SK-N-SH treated with all-trans-retinoic acid at 6 μM for 48 hours (cell line): ENCODE measurements around the gene KLHL40.

Source experiments
- ATAC-seq: fragments of 200-7000 bp; cut with Tn5 transposase; 3 replicates; pipeline ENCODE4 v1.9.1; 2020; ENCODE audit warnings: mild to moderate bottlenecking, moderate library complexity
- ARNTL ChIP-seq: fragments of 450-650 bp; formaldehyde crosslinking; IDR thresholded peaks from 2 replicates; pipeline ENCODE4 v1.5.0; 2020; ENCODE audit warnings: low read depth, mild to moderate bottlenecking, moderate library complexity, borderline replicate concordance
- BACH2 ChIP-seq: fragments of 250-450 bp; sonication (Bioruptor Pico); IDR thresholded peaks from 2 replicates; pipeline ENCODE4 v1.9.0; 2021; ENCODE audit warnings: mild to moderate bottlenecking, borderline replicate concordance
- CSDC2 ChIP-seq: fragments of 250-450 bp; sonication (Bioruptor Pico); IDR thresholded peaks from 2 replicates; pipeline ENCODE4 v1.5.0; 2020; ENCODE audit warnings: mild to moderate bottlenecking, moderate library complexity
- ESRRG ChIP-seq: fragments of 250-450 bp; sonication (Bioruptor Pico); IDR thresholded peaks from 2 replicates; pipeline ENCODE4 v1.6.1; 2021; ENCODE audit warnings: mild to moderate bottlenecking
- GLIS3 ChIP-seq: fragments of 250-450 bp; sonication (Bioruptor Pico); IDR thresholded peaks from 2 replicates; pipeline ENCODE4 v1.5.0; 2020; ENCODE audit warnings: mild to moderate bottlenecking, moderate library complexity
- ISL1 ChIP-seq: fragments of 250-450 bp; sonication (Bioruptor Pico); IDR thresholded peaks from 2 replicates; pipeline ENCODE4 v2.1.2; 2022; ENCODE audit warnings: mild to moderate bottlenecking, moderate library complexity
- OSR1 ChIP-seq: fragments of 250-450 bp; sonication (Bioruptor Pico); IDR thresholded peaks from 2 replicates; pipeline ENCODE4 v1.8.0; 2022; ENCODE audit warnings: moderate library complexity, mild to moderate bottlenecking, inconsistent platforms
- PPARA ChIP-seq: fragments of 250-450 bp; sonication (Bioruptor Pico); IDR thresholded peaks from 2 replicates; pipeline ENCODE4 v1.5.0; 2020; ENCODE audit warnings: mild to moderate bottlenecking, borderline replicate concordance
- SNAI2 ChIP-seq: fragments of 250-450 bp; sonication (Bioruptor Pico); IDR thresholded peaks from 2 replicates; pipeline ENCODE4 v1.5.0; 2020; ENCODE audit warnings: mild to moderate bottlenecking, moderate library complexity
- TCF4 ChIP-seq: fragments of 250-450 bp; sonication (Bioruptor Pico); IDR thresholded peaks from 2 replicates; pipeline ENCODE4 v1.8.0; 2021; ENCODE audit warnings: mild to moderate bottlenecking, moderate library complexity, borderline replicate concordance
- TOX ChIP-seq: fragments of 250-450 bp; sonication (Bioruptor Pico); IDR thresholded peaks from 2 replicates; pipeline ENCODE4 v1.8.0; 2021; ENCODE audit warnings: mild to moderate bottlenecking, moderate library complexity, borderline replicate concordance
- ZFP30 ChIP-seq: fragments of 450-650 bp; formaldehyde crosslinking; IDR thresholded peaks from 2 replicates; pipeline ENCODE4 v1.5.0; 2022; ENCODE audit warnings: mild to moderate bottlenecking, moderate library complexity
- ZNF565 ChIP-seq: fragments of 450-650 bp; formaldehyde crosslinking; conservative IDR thresholded peaks from 2 replicates; pipeline ENCODE4 v1.5.0; 2020; ENCODE audit warnings: low read depth, mild to moderate bottlenecking, moderate library complexity
- ZNF8 ChIP-seq: fragments of 450-650 bp; formaldehyde crosslinking; IDR thresholded peaks from 2 replicates; pipeline ENCODE4 v1.5.0; 2020; ENCODE audit warnings: mild to moderate bottlenecking, moderate library complexity
- TF ChIP-seq, protein P1 (sequence below): fragments of 250-450 bp; sonication (Bioruptor Pico); IDR thresholded peaks from 2 replicates; pipeline ENCODE4 v1.8.0; 2020; ENCODE audit warnings: mild to moderate bottlenecking, moderate library complexity, borderline replicate concordance
- TF ChIP-seq, protein P2 (sequence below): fragments of 250-450 bp; sonication (Bioruptor Pico); IDR thresholded peaks from 2 replicates; pipeline ENCODE4 v1.5.0; 2020; ENCODE audit warnings: mild to moderate bottlenecking, moderate library complexity
- TF ChIP-seq, protein P3 (sequence below): fragments of 250-450 bp; sonication (Bioruptor Pico); IDR thresholded peaks from 2 replicates; pipeline ENCODE4 v1.8.0; 2021; ENCODE audit warnings: low read depth, mild to moderate bottlenecking, moderate library complexity, borderline replicate concordance
- TF ChIP-seq, protein P4 (sequence below): fragments of 250-450 bp; sonication (Bioruptor Pico); IDR thresholded peaks from 2 replicates; pipeline ENCODE4 v1.5.1; 2020; ENCODE audit warnings: low read depth, mild to moderate bottlenecking, moderate library complexity

Gene KLHL40

DNA sequence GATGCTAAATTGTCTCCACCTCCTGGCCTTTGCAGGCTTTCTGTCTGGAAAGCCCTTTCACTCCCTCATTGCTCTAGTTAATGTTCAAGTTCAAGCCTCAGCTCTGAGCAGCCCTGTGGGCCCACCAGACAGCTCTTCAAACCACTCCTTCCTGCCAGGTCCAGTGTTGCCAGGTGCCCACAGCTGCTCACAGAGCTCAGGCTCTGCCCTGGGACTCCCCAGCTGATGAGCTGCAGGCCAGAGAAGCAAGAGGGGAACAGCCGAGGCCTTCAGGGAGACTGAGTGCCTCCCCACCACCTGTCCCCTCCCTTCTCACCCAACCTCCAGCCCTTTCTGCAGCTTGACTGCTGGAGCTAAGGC, 33.1 kb upstream of the KLHL40 start:
- TF ChIP-seq ZNF565 (CRISPR knock-in tag) (no peak), OSR1 (CRISPR knock-in tag) (no peak), SNAI2 (CRISPR knock-in tag) (no peak)
- peak; percentile 15 for ATAC-seq

DNA sequence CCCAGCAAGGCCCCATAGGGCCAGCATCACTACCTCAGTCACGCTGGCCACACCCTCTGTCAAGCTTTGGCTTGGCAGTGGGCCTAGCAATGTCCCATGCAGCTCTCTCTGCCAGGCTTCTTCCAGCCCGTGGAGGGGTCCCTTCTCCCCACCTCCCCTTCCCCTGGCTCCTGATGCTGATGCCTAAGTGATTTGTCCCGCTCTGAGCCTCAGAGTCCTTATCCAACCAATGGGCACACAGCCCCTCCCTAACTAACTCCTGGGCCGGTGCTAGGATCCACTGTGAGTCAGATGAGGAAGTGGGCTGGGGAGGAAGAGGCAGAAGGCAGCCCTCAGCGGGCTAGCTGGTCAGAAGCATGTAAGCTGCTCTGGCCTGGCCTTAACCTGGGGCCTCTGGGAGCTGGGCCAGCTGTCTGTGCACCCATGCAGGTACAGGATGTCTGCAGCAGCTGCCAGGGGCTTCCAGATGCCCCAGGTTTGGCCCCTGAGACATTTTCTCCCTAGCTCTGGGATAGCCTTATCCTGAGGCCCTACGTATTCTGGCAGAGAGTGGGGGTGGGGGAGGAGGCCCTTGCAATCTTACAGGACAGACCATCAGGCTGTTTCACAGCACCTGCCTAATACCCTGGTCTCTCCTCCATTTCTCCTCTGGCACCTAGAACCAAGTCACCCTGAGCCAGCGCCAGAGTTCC, 32.6 kb upstream of the KLHL40 start:
- no peak for TF ChIP-seq PPARA
- no peak for TF ChIP-seq SNAI2 (CRISPR knock-in tag)
- TF ChIP-seq, protein P1, sequence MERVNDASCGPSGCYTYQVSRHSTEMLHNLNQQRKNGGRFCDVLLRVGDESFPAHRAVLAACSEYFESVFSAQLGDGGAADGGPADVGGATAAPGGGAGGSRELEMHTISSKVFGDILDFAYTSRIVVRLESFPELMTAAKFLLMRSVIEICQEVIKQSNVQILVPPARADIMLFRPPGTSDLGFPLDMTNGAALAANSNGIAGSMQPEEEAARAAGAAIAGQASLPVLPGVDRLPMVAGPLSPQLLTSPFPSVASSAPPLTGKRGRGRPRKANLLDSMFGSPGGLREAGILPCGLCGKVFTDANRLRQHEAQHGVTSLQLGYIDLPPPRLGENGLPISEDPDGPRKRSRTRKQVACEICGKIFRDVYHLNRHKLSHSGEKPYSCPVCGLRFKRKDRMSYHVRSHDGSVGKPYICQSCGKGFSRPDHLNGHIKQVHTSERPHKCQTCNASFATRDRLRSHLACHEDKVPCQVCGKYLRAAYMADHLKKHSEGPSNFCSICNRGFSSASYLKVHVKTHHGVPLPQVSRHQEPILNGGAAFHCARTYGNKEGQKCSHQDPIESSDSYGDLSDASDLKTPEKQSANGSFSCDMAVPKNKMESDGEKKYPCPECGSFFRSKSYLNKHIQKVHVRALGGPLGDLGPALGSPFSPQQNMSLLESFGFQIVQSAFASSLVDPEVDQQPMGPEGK (CRISPR knock-in tag), result no peak
- no peak for TF ChIP-seq TOX (CRISPR knock-in tag)
- TF ChIP-seq TCF4 (CRISPR knock-in tag), result no peak
- TF ChIP-seq CSDC2, result no peak
- peak; percentile 65 for ATAC-seq

DNA sequence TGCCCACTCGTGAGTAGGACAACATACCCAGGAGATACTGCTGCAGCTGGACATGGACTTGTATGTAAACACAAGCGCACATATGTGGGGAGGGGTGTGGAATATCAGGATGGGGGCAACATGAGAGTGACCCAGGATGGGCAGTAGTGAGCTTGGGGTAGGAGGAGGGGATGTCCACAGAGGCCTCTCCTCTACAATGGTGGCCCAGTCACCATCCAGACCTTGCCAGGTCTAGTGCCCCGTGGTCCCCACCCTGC, 32.1 kb upstream of the KLHL40 start:
- ATAC-seq, result peak; percentile 4; the same call in 1 of the 3 replicates
- TF ChIP-seq ZNF565 (CRISPR knock-in tag) (no peak), TOX (CRISPR knock-in tag) (no peak), OSR1 (CRISPR knock-in tag) (no peak), BACH2 (CRISPR knock-in tag) (no peak), PPARA (no peak), ARNTL (CRISPR knock-in tag) (no peak), GLIS3 (CRISPR knock-in tag) (no peak), SNAI2 (CRISPR knock-in tag) (no peak), ISL1 (CRISPR knock-in tag) (no peak)
- TF ChIP-seq, protein P2, sequence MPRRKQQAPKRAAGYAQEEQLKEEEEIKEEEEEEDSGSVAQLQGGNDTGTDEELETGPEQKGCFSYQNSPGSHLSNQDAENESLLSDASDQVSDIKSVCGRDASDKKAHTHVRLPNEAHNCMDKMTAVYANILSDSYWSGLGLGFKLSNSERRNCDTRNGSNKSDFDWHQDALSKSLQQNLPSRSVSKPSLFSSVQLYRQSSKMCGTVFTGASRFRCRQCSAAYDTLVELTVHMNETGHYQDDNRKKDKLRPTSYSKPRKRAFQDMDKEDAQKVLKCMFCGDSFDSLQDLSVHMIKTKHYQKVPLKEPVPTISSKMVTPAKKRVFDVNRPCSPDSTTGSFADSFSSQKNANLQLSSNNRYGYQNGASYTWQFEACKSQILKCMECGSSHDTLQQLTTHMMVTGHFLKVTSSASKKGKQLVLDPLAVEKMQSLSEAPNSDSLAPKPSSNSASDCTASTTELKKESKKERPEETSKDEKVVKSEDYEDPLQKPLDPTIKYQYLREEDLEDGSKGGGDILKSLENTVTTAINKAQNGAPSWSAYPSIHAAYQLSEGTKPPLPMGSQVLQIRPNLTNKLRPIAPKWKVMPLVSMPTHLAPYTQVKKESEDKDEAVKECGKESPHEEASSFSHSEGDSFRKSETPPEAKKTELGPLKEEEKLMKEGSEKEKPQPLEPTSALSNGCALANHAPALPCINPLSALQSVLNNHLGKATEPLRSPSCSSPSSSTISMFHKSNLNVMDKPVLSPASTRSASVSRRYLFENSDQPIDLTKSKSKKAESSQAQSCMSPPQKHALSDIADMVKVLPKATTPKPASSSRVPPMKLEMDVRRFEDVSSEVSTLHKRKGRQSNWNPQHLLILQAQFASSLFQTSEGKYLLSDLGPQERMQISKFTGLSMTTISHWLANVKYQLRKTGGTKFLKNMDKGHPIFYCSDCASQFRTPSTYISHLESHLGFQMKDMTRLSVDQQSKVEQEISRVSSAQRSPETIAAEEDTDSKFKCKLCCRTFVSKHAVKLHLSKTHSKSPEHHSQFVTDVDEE, result no peak
- TF ChIP-seq, protein P3, sequence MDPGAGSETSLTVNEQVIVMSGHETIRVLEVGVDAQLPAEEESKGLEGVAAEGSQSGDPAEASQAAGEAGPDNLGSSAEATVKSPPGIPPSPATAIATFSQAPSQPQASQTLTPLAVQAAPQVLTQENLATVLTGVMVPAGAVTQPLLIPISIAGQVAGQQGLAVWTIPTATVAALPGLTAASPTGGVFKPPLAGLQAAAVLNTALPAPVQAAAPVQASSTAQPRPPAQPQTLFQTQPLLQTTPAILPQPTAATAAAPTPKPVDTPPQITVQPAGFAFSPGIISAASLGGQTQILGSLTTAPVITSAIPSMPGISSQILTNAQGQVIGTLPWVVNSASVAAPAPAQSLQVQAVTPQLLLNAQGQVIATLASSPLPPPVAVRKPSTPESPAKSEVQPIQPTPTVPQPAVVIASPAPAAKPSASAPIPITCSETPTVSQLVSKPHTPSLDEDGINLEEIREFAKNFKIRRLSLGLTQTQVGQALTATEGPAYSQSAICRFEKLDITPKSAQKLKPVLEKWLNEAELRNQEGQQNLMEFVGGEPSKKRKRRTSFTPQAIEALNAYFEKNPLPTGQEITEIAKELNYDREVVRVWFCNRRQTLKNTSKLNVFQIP, result no peak

DNA sequence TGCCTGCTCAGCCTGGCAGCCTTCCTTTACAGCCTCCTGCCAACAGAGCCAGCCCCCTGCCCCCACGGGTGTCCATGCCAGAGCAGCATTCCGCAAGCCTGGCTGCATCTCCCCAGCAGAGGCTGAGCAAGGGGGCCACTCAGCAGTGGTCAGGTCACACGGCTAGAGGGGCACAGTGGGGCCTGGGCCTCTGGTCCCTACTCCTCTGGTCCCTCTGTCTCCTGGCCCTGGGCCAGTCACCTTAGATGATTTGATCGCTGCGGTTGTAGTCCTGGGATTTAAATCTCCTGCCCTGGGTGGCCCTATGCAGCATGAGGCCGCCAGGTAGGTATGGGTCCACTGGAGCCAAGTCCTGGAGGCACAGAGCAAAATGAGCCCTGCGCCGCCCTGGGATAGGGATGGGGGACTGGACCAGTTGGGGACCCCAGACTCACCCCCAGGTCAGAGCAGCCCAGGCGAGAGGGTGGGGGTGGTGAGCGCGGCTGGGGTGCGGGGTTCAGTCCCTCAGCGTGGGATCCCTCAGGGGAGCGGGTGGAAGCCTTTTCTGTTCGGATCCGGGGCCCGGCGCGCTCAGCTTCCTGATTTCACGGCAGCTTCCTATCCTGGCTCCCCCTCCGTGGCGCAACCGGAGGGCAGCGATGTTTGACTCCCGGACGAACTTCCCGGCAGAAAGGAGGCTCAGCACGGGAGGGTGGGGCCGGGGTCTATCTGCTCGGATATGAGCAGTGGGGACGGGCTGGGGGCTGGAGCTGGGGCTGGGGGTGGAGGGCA, 31.6 kb upstream of the KLHL40 start, which contains the start of gene ZBTB47:
Gene ZBTB47, plus strand, starts transcription at position 138 of the 771 bp plus-strand sequence. CDS start 4,659 bp downstream, outside the sequence.
- TF ChIP-seq ZNF8 (no peak), ZNF565 (CRISPR knock-in tag) (no peak), ESRRG (no peak), SNAI2 (CRISPR knock-in tag) (no peak), GLIS3 (CRISPR knock-in tag) (no peak), ISL1 (CRISPR knock-in tag) (no peak), ZFP30 (CRISPR knock-in tag) (no peak), PPARA (no peak)
- TF ChIP-seq, protein P2, result no peak
- TF ChIP-seq, protein P4, sequence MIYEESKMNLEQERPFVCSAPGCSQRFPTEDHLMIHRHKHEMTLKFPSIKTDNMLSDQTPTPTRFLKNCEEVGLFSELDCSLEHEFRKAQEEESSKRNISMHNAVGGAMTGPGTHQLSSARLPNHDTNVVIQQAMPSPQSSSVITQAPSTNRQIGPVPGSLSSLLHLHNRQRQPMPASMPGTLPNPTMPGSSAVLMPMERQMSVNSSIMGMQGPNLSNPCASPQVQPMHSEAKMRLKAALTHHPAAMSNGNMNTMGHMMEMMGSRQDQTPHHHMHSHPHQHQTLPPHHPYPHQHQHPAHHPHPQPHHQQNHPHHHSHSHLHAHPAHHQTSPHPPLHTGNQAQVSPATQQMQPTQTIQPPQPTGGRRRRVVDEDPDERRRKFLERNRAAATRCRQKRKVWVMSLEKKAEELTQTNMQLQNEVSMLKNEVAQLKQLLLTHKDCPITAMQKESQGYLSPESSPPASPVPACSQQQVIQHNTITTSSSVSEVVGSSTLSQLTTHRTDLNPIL (CRISPR knock-in tag), result no peak
- TF ChIP-seq, protein P1 (CRISPR knock-in tag), result no peak
- TF ChIP-seq, protein P3, result no peak
- ATAC-seq, result peak; percentile 10
